WTC11 (cell line): Measurements from ENCODE around the gene NAV3. TPM values are rescaled to one million over a fixed set of nuclear protein-coding genes. Genes with fewer than 3 reads are reported as not detected.

Experiments used
- ATAC-seq: fragments of 200-7000 bp; cut with Tn5 transposase; 2 replicates; pipeline ENCODE4 v1.10.0; 2021; ENCODE audit warnings: mild to moderate bottlenecking, moderate library complexity
- CTCF ChIA-PET: fragments of 300-600 bp; sonication (Branson Sonifier 250); formaldehyde crosslinking; loops from one replicate; lab custom pipeline; 2021; ENCODE audit warnings: antibody characterized with exemption; lab: Charles Lee
- POLR2A ChIA-PET: fragments of 350-600 bp; sonication (Branson Sonifier 250); formaldehyde crosslinking; loops from one replicate; lab custom pipeline; 2021; ENCODE audit warnings: antibody characterized with exemption; lab: Charles Lee
- DNase-seq: peaks from one replicate; pipeline ENCODE4 v3.0.0; 2021; ENCODE audit warnings: low spot score
- H3K27ac Mint-ChIP-seq: 2 replicates; pipeline ENCODE4 v1.8.0; 2021; ENCODE audit warnings: mixed read lengths
- H3K27me3 Mint-ChIP-seq: 2 replicates; pipeline ENCODE4 v1.8.0; 2021; ENCODE audit warnings: low read depth, mild to moderate bottlenecking, moderate library complexity, mixed read lengths
- H3K36me3 Mint-ChIP-seq: 2 replicates; pipeline ENCODE4 v1.8.0; 2021; ENCODE audit warnings: mixed read lengths
- H3K4me1 Mint-ChIP-seq: 2 replicates; pipeline ENCODE4 v1.8.0; 2022; ENCODE audit warnings: mixed read lengths
- H3K4me3 Mint-ChIP-seq: 2 replicates; pipeline ENCODE4 v1.8.0; 2021; ENCODE audit warnings: mild to moderate bottlenecking, moderate library complexity, mixed read lengths
- H3K9me3 Mint-ChIP-seq: 2 replicates; pipeline ENCODE4 v1.8.0; 2021; ENCODE audit warnings: mixed read lengths
- AFF4 ChIP-seq: sonication (generic); formaldehyde crosslinking; IDR thresholded peaks from 2 replicates; pipeline ENCODE4 v1.8.1; 2023; ENCODE audit warnings: mild to moderate bottlenecking, missing genetic modification reagents, borderline replicate concordance
- ARID4B ChIP-seq: sonication (generic); formaldehyde crosslinking; IDR thresholded peaks from 2 replicates; pipeline ENCODE4 v1.8.0; 2023; ENCODE audit warnings: missing genetic modification reagents, mild to moderate bottlenecking, borderline replicate concordance
- ATF1 ChIP-seq: sonication (generic); formaldehyde crosslinking; IDR thresholded peaks from 2 replicates; pipeline ENCODE4 v1.8.1; 2023; ENCODE audit warnings: mild to moderate bottlenecking, moderate library complexity, missing genetic modification reagents
- FOXP1 ChIP-seq: sonication (generic); formaldehyde crosslinking; IDR thresholded peaks from 2 replicates; pipeline ENCODE4 v1.8.0; 2022; ENCODE audit warnings: missing genetic modification reagents, mild to moderate bottlenecking, moderate library complexity, borderline replicate concordance
- GABPB1 ChIP-seq: sonication (generic); formaldehyde crosslinking; IDR thresholded peaks from 2 replicates; pipeline ENCODE4 v1.8.1; 2023; ENCODE audit warnings: mild to moderate bottlenecking, missing genetic modification reagents
- GTF2I ChIP-seq: fragments of 250-450 bp; sonication (Bioruptor Pico); conservative IDR thresholded peaks from 2 replicates; pipeline ENCODE4 v1.4.0; 2021; ENCODE audit warnings: mild to moderate bottlenecking
- IRF2 ChIP-seq: sonication (generic); formaldehyde crosslinking; IDR thresholded peaks from 2 replicates; pipeline ENCODE4 v1.8.0; 2022; ENCODE audit warnings: low read depth, missing genetic modification reagents, borderline replicate concordance
- JUN ChIP-seq: sonication (generic); formaldehyde crosslinking; IDR thresholded peaks from 2 replicates; pipeline ENCODE4 v1.8.0; 2023; ENCODE audit warnings: mild to moderate bottlenecking, missing genetic modification reagents
- KAT7 ChIP-seq: sonication (generic); formaldehyde crosslinking; IDR thresholded peaks from 2 replicates; pipeline ENCODE4 v1.8.1; 2023; ENCODE audit warnings: missing genetic modification reagents, mild to moderate bottlenecking, borderline replicate concordance
- MXD4 ChIP-seq: fragments of 250-450 bp; sonication (Bioruptor Pico); IDR thresholded peaks from 2 replicates; pipeline ENCODE4 v1.8.0; 2021; ENCODE audit warnings: mild to moderate bottlenecking, moderate library complexity, borderline replicate concordance
- NFE2L1 ChIP-seq: sonication (generic); formaldehyde crosslinking; IDR thresholded peaks from 2 replicates; pipeline ENCODE4 v1.8.1; 2023; ENCODE audit warnings: missing genetic modification reagents
- SOX15 ChIP-seq: fragments of 250-450 bp; sonication (Bioruptor Pico); IDR thresholded peaks from 2 replicates; pipeline ENCODE4 v1.9.0; 2021; ENCODE audit warnings: mild to moderate bottlenecking
- STAT6 ChIP-seq: sonication (generic); formaldehyde crosslinking; conservative IDR thresholded peaks from 2 replicates; pipeline ENCODE4 v1.8.1; 2023; ENCODE audit warnings: mild to moderate bottlenecking, low read depth, missing genetic modification reagents, moderate library complexity
- TEAD1 ChIP-seq: sonication (generic); formaldehyde crosslinking; IDR thresholded peaks from 2 replicates; pipeline ENCODE4 v1.8.0; 2022; ENCODE audit warnings: mild to moderate bottlenecking, missing genetic modification reagents
- TP53 ChIP-seq: sonication (generic); formaldehyde crosslinking; IDR thresholded peaks from 2 replicates; pipeline ENCODE4 v1.8.1; 2023; ENCODE audit warnings: mild to moderate bottlenecking, missing genetic modification reagents
- ZNF138 ChIP-seq: sonication (generic); formaldehyde crosslinking; conservative IDR thresholded peaks from 2 replicates; pipeline ENCODE4 v1.8.1; 2022; ENCODE audit warnings: mild to moderate bottlenecking, moderate library complexity, missing genetic modification reagents
- ZNF219 ChIP-seq: sonication (generic); formaldehyde crosslinking; IDR thresholded peaks from 2 replicates; pipeline ENCODE4 v1.8.0; 2023; ENCODE audit warnings: missing genetic modification reagents, mild to moderate bottlenecking, borderline replicate concordance
- ZNF416 ChIP-seq: fragments of 250-450 bp; sonication (Bioruptor Pico); IDR thresholded peaks from 2 replicates; pipeline ENCODE4 v1.9.0; 2021; ENCODE audit warnings: mild to moderate bottlenecking, inconsistent platforms
- ZNF671 ChIP-seq: fragments of 250-450 bp; sonication (Bioruptor Pico); IDR thresholded peaks from 2 replicates; pipeline ENCODE4 v1.8.0; 2021; ENCODE audit warnings: mild to moderate bottlenecking
- total RNA-seq: library from RNA; stranded (reverse); gene quantifications from 3 replicates; pipeline ENCODE4 v1.2.3, GENCODE V29; 2021
- TF ChIP-seq, protein P1 (sequence below): sonication (generic); formaldehyde crosslinking; IDR thresholded peaks from 2 replicates; pipeline ENCODE4 v1.8.1; 2023; ENCODE audit warnings: mild to moderate bottlenecking, missing genetic modification reagents

NAV3 gene
- total RNA-seq, 1 experiment from 2014 or later: 3.3 TPM

DNA sequence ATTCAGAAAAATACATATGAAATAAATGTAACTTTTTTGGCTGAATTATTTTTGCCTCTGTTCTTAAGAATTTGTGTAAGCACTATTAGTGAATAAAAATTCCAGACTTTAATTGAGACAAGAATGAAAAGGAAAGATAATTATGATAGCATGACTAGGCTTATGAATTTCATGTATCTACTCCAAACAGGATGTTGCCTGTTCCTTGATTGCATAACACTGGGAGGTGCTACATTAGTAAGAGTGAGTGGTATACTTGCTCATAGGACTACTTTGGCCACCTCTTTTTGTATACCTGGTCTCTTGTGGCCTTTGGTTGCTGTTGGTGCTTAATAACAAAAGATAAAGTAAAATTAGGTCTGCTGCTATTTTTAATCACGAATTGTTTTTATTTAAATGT is 112.8 kb downstream of the NAV3 start (continued):
- TF ChIP-seq AFF4 (CRISPR knock-in tag) (no peak), GABPB1 (no peak), ZNF416 (CRISPR knock-in tag) (no peak)

DNA sequence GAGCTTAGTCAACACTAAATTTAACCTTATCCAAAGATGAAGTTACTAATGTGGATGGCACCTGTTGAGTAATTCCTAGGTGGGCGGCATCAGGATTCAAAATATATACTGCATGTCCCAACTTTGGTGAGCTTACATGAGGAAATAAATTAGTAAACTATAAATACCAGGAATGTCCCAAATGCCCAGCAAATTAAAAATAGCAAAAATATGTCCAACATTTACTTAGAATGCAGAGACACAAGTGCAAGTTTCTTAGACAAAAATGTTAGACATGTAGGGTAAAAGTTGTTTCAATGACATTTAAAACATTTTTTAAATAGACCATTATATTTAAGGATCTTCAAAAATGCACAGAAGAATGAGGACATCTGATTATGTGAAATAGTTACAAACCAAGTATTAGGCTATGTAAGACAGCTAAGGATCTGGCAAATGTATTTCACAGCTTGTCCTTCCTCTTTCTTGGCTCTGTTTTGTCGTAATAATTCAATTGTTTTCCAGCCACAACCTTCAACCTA is 115.9 kb downstream of the NAV3 start:
- Mint-ChIP-seq H3K9me3 (peaks cover 9% of the 10 kb centered on the region), H3K36me3 (no peaks in the 10 kb centered on the region), H3K4me3 (no peak overlapping the region), H3K27ac (no peak overlapping the region), H3K4me1 (0 out of 2 replicates have a peak, but pooled peaks cover 3% of the 10 kb centered on the region), H3K27me3 (no peaks in the 10 kb centered on the region)
- POLR2A ChIA-PET: no interaction called here
- ATAC-seq: no peak
- no peak for DNase-seq
- TF ChIP-seq FOXP1 (CRISPR knock-in tag) (no peak), STAT6 (CRISPR knock-in tag) (no peak), TP53 (CRISPR knock-in tag) (no peak), ZNF416 (CRISPR knock-in tag) (no peak)
- TF ChIP-seq, all 79 proteins: peak for 0
- CTCF ChIA-PET: no interaction called here

DNA sequence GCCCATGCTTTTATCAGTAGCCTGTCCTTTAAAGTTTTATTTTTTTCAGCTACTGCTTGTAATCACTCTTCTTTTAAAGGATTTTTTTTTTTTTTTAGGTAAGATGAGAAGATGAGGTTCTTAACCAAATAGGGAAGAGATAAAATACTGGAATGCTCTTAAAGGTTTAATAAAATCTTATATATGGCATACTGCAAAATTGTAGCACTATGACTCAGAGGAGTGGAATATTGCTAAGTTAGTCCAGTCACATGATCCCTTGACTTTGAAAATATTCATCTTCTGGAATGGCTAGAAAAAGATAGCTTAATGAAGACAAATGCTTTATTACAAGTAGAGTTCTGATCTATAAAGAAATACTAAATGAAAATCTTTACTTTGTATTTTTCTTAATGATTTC is 116.6 kb downstream of the NAV3 start:
- peaks cover 10% of the 10 kb centered on the region for H3K9me3 Mint-ChIP-seq
- no peak overlapping the region for H3K27ac Mint-ChIP-seq
- ChIA-PET CTCF (no interaction called here), POLR2A (no interaction called here)
- H3K27me3 Mint-ChIP-seq: no peaks in the 10 kb centered on the region
- DNase-seq (no peak), ATAC-seq (no peak)
- H3K4me3 Mint-ChIP-seq: no peak overlapping the region
- H3K4me1 Mint-ChIP-seq: 0 out of 2 replicates have a peak, but pooled peaks cover 3% of the 10 kb centered on the region
- H3K36me3 Mint-ChIP-seq: no peaks in the 10 kb centered on the region
- no peak for TF ChIP-seq ZNF671 (CRISPR knock-in tag)
- TF ChIP-seq MXD4 (CRISPR knock-in tag): no peak
- no peak for TF ChIP-seq IRF2 (CRISPR knock-in tag)
- TF ChIP-seq ARID4B (CRISPR knock-in tag): no peak
- no peak for TF ChIP-seq ATF1
- no peak for TF ChIP-seq TEAD1
- TF ChIP-seq, protein P1, sequence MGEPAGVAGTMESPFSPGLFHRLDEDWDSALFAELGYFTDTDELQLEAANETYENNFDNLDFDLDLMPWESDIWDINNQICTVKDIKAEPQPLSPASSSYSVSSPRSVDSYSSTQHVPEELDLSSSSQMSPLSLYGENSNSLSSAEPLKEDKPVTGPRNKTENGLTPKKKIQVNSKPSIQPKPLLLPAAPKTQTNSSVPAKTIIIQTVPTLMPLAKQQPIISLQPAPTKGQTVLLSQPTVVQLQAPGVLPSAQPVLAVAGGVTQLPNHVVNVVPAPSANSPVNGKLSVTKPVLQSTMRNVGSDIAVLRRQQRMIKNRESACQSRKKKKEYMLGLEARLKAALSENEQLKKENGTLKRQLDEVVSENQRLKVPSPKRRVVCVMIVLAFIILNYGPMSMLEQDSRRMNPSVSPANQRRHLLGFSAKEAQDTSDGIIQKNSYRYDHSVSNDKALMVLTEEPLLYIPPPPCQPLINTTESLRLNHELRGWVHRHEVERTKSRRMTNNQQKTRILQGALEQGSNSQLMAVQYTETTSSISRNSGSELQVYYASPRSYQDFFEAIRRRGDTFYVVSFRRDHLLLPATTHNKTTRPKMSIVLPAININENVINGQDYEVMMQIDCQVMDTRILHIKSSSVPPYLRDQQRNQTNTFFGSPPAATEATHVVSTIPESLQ (CRISPR knock-in tag): no peak
- TF ChIP-seq SOX15 (CRISPR knock-in tag): no peak
- TF ChIP-seq JUN (CRISPR knock-in tag): no peak
- no peak for TF ChIP-seq GTF2I (CRISPR knock-in tag)
- TF ChIP-seq ZNF138: no peak
- no peak for TF ChIP-seq ZNF219 (CRISPR knock-in tag)
- TF ChIP-seq KAT7 (CRISPR knock-in tag): no peak
- no peak for TF ChIP-seq NFE2L1 (CRISPR knock-in tag)
